Inflammatory macrophage (primary cell): ENCODE data around the gene ABCC3.
A peak's percentile ranks its signal among the peaks of the same experiment; 100 is the strongest.
"Not testable (repeated sequence)": the region's sequence is repeated elsewhere in the genome, so short reads cannot be mapped to it uniquely, and the experiment has no call there.

ENCODE experiments used
- DNase-seq, 2 donors: peaks; one replicate each; pipeline ENCODE4 v3.0.0-alpha.2; 2020 to 2022

The ABCC3 gene

DNA sequence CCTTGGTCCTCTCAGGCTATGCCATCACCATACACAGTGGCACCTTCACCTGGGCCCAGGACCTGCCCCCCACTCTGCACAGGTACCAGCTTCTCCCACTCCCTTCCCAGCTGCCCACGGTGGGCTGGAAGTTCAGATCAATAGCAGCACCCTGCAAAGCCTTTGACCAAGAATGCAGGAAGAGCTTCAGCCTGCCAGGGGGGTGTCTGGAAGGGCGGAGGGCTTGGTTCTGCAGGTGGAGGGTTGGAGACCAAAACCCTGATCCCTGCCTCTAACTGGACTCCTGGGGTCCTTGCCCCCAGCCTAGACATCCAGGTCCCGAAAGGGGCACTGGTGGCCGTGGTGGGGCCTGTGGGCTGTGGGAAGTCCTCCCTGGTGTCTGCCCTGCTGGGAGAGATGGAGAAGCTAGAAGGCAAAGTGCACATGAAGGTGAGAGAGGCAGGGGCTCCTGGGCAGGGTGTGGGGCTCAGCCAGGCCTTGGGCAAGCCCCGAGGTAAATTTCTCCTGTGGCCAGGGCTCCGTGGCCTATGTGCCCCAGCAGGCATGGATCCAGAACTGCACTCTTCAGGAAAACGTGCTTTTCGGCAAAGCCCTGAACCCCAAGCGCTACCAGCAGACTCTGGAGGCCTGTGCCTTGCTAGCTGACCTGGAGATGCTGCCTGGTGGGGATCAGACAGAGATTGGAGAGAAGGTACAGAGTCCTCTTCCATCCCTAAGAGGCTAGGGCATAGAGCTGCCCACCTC is 34.3 kb downstream of the ABCC3 start:
- no peak for DNase-seq

DNA sequence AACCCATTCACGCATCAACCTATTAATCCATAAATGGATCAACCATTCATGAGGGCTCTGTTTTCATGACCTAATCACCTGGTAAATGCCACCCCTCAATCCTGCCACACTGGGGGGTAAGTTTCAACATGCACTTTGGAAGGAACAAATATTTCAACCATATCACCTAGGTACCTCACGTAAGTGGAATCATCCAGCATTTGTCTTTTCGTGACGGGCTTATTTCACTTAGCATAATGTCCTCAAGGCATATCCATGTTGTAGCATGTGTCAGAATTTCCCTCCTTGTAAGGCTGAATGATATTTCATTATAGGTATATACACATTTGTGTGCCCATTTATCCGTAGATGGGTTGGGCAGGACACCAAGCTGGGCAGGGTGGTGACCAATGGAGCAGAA is 37.4 kb downstream of the ABCC3 start:
- no peak for DNase-seq

DNA sequence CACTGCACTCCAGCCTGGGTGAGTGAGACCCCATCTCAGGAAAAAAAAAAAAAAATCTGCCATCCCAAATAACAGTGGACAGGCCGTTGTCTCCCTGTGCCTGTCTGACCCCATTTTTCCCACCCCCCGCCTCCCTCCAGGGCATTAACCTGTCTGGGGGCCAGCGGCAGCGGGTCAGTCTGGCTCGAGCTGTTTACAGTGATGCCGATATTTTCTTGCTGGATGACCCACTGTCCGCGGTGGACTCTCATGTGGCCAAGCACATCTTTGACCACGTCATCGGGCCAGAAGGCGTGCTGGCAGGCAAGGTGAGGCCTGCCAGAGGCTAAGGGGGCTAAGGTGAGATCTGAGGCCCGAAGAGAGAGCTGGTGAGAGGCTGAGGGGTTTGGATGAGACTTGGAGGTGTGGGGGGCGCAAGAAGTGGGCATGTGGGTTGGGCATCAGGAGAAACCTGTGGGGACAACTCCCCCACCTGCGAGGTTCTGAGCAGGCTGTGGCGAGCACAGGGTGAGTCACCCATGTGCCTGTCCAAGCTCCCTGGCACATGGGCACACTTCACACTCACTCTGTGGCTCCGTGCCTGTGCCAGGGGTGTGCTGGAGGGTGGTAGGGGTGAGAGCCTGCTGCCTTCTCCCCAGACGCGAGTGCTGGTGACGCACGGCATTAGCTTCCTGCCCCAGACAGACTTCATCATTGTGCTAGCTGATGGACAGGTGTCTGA is 38.3 kb downstream of the ABCC3 start:
- DNase-seq, result no peak

DNA sequence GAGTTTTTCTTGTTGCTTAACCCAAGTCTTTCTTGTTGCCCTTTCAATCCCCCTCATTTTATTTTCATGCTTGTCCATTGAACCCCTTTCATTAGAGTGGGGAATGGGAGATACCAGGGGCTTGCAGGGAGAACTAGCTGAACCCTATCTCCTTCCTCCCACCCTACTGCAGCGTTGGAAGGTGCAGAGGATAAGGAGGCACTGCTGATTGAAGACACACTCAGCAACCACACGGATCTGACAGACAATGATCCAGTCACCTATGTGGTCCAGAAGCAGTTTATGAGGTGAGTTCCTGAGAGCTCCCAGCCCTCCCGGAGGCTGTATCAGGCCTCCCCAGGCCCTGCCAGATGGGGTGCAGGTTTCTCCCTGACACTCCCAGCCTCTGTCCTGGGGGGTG is 40.5 kb downstream of the ABCC3 start:
- DNase-seq, result no peak

DNA sequence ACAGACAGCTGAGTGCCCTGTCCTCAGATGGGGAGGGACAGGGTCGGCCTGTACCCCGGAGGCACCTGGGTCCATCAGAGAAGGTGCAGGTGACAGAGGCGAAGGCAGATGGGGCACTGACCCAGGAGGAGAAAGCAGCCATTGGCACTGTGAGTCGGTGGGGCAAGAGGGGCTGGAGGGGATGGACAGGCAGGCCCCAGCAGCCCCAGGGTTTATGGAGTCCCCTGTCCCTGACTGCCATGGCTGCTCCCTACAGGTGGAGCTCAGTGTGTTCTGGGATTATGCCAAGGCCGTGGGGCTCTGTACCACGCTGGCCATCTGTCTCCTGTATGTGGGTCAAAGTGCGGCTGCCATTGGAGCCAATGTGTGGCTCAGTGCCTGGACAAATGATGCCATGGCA is 40.9 kb downstream of the ABCC3 start:
- DNase-seq, result no peak

DNA sequence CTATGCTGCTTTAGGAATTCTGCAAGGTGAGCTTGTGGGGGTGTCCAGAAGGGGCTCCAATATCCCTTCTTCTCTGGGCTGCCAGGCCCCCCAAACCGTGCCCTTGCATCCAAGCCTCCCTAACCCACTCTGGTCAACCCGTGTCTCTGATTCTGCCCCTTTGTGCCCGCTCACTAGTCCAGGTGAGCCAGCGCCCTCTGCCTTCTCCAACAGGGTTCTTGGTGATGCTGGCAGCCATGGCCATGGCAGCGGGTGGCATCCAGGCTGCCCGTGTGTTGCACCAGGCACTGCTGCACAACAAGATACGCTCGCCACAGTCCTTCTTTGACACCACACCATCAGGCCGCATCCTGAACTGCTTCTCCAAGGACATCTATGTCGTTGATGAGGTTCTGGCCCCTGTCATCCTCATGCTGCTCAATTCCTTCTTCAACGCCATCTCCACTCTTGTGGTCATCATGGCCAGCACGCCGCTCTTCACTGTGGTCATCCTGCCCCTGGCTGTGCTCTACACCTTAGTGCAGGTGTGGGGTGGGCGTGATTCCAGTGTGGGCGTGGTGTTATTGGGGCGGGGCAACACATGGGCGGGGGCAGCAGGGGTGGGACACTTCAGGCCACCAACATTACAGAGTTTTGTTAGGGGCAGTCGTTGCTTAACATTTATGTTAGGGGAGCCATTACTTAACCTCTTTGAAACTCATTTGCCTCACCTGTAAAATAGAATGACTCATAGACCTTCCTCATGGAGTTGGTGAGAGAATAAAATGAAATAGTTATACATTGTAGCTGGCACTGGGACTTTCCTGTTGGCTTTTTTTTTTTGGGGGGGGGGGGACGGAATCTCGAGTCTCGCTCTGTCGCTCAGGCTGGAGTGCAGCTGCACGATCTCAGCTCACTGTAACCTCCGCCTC is 41.6 kb downstream of the ABCC3 start:
- DNase-seq, result no peak

DNA sequence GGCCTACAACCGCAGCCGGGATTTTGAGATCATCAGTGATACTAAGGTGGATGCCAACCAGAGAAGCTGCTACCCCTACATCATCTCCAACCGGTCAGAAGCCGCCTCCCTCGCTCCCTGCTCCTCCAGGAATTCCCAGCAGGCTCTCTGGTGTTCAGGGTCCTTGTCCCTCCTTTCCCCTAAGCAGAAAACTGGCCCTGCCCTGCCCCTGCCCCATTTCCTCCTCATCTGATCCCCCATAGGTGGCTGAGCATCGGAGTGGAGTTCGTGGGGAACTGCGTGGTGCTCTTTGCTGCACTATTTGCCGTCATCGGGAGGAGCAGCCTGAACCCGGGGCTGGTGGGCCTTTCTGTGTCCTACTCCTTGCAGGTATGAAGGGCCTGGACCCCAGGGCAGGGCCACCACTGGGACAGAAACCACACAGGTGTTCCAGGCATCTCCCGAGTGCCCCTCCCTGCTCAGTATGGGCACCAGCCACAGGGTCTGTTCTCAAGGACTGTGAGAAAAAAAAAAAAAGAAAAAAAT is 43.2 kb downstream of the ABCC3 start:
- no peak for DNase-seq

DNA sequence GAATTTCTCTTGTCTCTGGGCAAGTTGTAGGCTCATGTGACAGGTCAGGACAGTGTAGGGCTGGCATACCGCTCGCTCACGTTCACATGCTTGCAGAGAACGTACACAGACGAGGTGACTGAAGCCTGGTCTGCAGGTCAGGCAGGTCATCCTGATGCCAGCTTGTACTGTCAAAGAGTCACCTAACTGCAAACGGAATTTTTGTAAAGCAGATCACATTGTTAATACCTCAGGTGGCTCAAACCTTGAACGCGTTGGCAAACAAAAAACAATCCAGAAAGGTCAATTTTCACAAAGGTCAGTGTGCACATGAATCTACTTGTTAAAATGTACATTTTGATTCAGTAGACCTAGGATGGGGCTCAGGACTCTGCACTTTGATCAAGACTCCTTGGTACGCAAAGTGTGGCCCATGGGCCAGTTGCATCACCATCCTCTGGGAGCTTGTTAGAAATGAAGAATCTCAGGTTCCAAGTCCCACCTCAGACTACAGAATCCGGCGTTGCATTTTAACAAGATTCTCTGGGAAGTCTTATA is 44.4 kb downstream of the ABCC3 start:
- DNase-seq, result no peak

DNA sequence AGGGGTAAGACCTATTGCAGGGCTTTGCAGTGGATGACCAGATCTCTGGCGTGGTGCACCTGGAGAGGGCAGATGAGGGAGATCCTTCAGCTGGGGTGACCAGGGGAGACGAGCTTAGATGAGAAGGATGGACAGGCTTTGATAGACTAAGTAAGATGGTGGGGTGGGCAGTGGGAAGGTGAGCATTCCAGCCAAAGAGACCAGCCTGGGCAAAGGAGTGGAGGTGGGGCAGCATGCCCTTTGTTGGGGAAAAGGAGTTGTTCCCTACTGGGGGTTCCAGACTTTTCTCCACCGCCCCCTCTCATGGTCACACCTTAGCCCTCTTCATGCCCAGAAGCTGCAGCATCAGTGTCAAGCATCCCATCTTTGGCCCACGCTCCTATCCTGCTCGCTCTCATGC is 45.4 kb downstream of the ABCC3 start:
- no peak for DNase-seq

DNA sequence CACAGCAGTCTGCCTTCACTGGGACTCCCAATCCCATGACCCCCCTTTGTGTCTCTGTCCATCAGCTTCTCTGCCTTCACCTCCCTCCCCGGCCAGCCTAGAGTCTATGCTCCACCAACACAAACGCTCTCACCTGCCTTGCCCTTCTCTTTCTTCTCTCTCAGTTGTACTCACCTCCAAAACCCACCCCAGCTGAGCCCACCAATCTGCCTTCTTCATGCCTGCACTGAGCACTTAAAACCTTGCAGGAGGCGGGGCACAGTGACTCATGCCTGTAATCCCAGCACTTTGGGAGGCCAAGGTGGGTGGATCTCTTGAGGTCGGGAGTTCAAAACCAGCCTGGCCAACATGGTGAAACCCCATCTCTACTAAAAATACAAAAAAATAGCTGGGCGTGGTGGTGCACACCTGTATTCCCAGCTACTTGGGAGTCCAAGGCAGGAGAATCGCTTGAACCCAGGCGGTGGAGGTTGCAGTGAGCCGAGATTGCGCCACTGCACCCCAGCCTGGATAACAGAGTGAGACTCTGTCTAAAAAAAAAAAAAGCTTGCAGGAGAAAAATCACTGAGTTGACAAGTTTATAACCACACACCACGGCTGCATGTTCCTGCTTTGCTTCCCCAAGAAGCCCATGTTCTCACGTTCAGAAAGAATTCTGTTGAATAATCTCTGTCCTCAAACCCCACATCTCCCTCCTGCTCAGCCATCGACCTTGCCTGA is 46.0 kb downstream of the ABCC3 start:
- DNase-seq, result not testable (repeated sequence)

DNA sequence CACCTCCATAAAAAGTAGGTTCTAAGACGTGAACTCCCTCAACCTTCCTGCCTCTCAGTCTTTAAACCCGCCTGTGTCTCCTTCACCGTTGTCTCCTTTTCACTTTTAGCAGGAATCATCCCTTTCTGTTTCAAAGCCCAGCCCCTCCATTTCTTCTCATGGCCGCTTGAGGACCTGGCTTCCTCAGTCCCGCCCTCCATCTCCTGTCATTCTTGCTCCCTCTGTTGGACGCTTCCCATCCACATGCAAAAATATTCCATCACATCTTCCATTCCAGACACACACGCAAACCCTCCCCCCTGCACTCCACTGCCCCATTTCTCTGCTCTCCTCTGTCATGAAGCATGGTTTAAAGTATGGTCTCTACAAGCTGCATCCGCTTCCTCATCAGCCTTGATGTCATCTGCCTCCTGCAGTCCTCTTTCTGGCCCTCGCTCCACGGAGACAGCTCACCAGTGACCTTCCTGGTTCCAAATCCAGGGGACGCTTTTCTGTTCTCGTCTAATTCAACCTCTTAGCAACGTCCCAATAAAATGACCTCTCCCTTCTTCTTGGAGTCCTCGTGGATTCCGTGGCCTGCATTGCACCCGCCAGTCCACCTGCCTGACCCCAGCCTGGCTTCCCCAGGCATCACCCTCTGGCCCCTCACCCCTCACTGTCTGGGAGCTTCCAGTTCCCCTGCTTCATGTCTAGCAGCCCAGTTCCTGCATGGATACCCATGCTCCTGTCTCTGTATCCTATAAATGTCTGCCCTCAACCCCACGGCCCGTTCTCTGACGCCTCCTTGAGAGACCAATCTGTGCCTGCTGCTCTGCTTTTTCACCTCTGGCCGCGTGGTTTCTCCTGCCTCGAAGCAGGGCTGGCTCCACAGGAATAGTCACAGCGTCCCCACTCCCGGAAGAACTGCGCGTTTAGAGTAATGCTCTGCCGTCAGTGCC is 46.9 kb downstream of the ABCC3 start:
- DNase-seq, result peak; percentile 58 to 61

DNA sequence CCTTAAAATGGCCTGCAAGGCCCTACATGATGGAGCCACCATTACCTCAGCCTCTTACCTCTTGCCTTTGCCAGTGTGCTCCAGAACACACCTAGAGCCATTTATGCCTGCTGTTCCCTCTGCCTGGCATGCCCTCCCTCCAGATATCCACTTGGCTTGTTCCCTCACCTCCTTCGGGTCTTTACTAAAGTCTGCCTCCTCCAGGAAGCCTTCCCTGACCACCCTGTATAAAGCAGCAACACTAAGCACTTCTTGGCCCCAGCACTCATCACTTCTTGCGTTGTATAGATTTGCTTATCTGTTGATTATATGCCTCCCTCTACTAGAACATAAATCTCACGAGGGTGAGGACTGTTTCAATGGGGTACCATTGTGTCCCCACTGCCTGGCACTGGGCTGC is 47.8 kb downstream of the ABCC3 start:
- no peak for DNase-seq

DNA sequence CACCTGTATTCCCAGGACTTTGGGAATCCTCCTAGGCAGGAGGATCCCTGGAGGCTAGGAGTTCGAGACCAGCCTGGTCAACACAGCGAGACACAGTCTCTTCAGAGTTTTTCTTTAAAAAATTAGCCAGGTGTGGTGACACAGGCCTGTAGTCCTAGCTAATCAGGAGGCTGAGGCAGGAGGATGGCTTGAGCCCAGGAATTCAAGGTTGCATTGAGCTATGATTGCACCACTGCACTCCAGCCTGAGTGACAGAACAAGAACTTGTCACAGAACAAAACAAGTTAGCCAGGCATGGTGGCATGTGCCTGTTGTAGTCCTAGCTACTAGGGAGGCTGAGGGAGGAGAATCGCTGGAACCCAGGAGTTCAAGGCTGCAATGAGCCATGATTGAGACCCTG is 48.3 kb downstream of the ABCC3 start:
- no peak for DNase-seq

DNA sequence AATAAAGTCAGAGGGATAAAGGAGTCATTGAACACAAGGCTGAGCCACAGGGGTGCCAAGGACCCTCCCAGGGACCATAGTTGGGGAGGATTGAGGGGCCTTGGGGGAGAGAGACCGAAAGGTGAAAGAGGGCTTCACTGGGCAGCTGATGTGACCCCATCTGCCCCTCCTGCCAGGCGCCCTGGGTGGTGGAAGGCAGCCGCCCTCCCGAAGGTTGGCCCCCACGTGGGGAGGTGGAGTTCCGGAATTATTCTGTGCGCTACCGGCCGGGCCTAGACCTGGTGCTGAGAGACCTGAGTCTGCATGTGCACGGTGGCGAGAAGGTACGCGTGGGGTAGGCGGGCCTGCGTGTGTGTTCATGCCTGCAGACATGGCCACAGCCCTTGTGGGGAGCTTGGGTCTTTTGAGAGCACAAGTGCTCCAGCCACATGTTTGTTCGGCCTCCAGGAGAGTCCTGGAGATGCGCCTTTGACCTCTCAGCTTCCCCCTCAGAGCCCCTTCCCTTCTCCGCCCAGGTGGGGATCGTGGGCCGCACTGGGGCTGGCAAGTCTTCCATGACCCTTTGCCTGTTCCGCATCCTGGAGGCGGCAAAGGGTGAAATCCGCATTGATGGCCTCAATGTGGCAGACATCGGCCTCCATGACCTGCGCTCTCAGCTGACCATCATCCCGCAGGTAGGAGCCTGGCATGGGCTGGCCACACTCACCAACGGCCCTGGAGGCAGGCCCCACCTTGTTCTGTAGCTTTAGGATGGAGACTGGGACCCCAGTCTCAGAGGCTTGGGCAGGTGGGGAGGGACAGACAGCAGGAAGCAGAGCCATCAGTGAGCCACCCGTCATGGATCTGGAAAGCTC is 49.0 kb downstream of the ABCC3 start:
- no peak for DNase-seq

DNA sequence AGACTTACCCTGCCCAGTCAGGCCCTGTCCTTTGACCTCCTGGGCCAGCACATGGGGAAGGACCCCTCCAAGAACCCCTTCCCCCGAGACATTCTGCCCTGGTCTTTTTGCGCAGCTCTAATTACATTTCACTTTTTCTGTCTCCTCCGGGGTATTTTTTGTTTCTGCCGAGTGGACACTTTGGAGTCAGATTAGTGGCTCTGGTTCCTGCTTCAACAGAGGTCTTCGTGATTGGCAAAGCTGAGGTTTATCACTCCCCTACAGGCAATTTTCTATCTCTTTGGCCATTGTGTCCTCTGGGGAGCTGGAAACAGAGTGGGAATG is 49.6 kb downstream of the ABCC3 start:
- no peak for DNase-seq

DNA sequence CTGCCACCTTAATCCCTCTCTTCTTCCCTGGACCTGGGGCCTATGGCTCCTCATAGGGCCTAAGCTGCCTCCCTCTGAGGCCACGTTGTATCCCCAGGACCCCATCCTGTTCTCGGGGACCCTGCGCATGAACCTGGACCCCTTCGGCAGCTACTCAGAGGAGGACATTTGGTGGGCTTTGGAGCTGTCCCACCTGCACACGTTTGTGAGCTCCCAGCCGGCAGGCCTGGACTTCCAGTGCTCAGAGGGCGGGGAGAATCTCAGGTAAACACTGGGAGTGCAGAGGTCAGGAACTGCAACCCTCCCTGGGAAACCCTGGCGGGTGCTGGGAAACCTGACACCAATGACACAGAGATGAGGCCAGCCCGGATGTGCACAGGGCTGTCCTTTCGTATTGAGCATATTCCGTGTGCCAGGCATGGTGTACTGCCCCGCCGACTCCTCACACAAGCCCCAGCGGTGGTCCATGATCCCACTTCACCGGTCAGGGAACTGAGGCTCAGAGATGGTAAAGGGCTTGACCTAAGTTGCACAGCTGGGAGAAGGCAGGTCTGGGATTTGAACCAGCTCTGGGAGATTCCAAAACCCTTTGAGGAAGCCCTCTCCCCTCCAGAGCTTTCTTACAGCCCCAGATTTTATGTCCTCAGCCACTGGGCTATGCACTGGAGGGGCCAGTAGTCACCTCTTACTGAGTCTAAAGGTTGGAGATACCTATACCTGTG is 50.1 kb downstream of the ABCC3 start:
- no peak for DNase-seq

DNA sequence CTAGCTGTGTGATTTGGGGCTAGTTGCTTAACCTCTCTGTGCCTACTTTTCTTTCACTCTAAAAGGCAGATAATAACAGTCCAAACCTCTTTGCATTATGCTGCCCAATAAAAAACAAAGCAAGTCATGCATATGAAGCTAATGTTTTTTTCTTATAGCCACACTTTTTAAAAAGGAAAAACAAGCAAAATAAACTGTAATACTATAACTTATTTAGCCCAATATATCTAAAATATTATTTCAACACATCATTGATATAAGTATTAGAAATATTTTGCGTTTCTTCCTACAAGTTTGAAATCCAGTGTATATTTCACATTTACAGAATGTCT is 50.6 kb downstream of the ABCC3 start:
- no peak for DNase-seq

DNA sequence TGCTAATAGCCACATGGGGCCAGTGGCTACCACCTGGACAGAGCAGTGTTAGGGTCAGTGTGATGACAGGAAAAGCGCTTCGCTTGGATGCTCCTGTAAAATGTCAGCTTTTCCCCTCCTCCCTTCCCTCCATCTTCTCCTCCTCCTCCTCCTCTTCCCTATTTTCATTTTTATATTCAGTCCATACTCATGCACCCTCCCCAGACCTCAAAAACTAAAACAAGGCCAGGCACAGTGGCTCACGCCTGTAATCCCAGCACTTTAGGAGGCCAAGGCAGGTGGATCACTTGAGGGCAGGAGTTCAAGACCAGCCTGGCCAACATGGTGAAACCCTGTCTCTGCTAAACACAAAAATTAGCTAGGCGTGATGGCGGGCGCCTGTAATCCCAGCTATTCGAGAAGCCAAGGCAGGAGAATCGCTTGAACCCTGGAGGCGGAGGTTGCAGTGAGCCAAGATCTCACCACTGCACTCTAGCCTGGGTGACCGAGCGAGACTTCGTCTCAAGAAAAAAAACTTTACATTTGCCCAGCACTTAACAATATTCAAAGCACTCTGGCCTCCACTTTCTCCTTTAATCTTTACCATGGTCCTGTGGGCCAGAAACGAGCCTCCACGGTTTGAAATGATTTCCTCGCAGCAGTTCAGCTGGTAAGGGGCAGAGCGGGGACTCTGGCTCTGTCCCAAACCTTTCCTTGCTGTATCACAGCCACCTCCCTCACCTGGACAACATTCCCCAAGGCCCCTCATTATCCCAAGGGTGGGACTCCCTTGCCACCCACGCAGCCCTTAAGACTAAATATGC is 51.2 kb downstream of the ABCC3 start:
- DNase-seq, result no peak
